K562 (cell line): ENCODE measurements around the gene BEST1. TPM values are rescaled to one million over a fixed set of nuclear protein-coding genes. Genes with fewer than 3 reads are reported as not detected.

Experiments
- ARID4B ChIP-seq: sonication (generic); formaldehyde crosslinking; IDR thresholded peaks from 2 replicates; pipeline ENCODE4 v1.8.0; 2022; ENCODE audit warnings: mild to moderate bottlenecking, missing genetic modification reagents
- CREB5 ChIP-seq: fragments of 250-450 bp; sonication (Bioruptor Pico); IDR thresholded peaks from 2 replicates; pipeline ENCODE4 v1.5.0; 2020; ENCODE audit warnings: mild to moderate bottlenecking
- HLTF ChIP-seq: fragments of 450-650 bp; IDR thresholded peaks from 2 replicates; pipeline ENCODE4 v1.6.1; 2016
- NEUROD1 ChIP-seq: fragments of 150-350 bp; IDR thresholded peaks from 2 replicates; pipeline ENCODE4 v1.6.1; 2014; ENCODE audit warnings: borderline replicate concordance, low read length, low read depth; ENCODE audit not compliant: partially characterized antibody
- POLR2AphosphoS5 ChIP-seq: IDR thresholded peaks from 2 replicates; pipeline ENCODE4 v1.6.1; 2011; ENCODE audit warnings: mild to moderate bottlenecking, low read depth, low read length, moderate library complexity; ENCODE audit not compliant: control insufficient read depth, insufficient read depth
- POU5F1 ChIP-seq: fragments of 150-350 bp; IDR thresholded peaks from 2 replicates; pipeline ENCODE4 v1.6.1; 2014; ENCODE audit warnings: borderline replicate concordance, low read length, low read depth, mild to moderate bottlenecking; ENCODE audit not compliant: partially characterized antibody
- RB1 ChIP-seq: fragments of 450-650 bp; IDR thresholded peaks from 2 replicates; pipeline ENCODE4 v1.6.1; 2017; ENCODE audit warnings: low read depth, mild to moderate bottlenecking
- SAFB2 ChIP-seq: fragments of 200-400 bp; formaldehyde crosslinking; IDR thresholded peaks from 2 replicates; pipeline ENCODE4 v1.6.1; 2018; ENCODE audit warnings: borderline replicate concordance, low read length, low read depth, moderate library complexity; ENCODE audit not compliant: severe bottlenecking
- SNIP1 ChIP-seq: fragments of 450-650 bp; IDR thresholded peaks from 2 replicates; pipeline ENCODE4 v1.7.1; 2017; ENCODE audit warnings: low read depth, mild to moderate bottlenecking
- SP1 ChIP-seq: sonication (generic); formaldehyde crosslinking; IDR thresholded peaks from 2 replicates; pipeline ENCODE4 v1.8.1; 2022; ENCODE audit warnings: mild to moderate bottlenecking, missing genetic modification reagents
- ZBTB33 ChIP-seq: sonication (generic); formaldehyde crosslinking; IDR thresholded peaks from 2 replicates; pipeline ENCODE4 v1.8.1; 2023; ENCODE audit warnings: mild to moderate bottlenecking, missing genetic modification reagents
- ZKSCAN3 ChIP-seq: fragments of 250-450 bp; sonication (Bioruptor Pico); IDR thresholded peaks from 2 replicates; pipeline ENCODE4 v1.4.0; 2020
- ZNF197 ChIP-seq: fragments of 200-800 bp; sonication (Bioruptor generic); IDR thresholded peaks from 2 replicates; pipeline ENCODE4 v1.6.1; 2016; ENCODE audit warnings: low read depth, missing genetic modification characterization, missing compliant biosample characterization
- ZNF253 ChIP-seq: fragments of 250-450 bp; sonication (Bioruptor Pico); conservative IDR thresholded peaks from 2 replicates; pipeline ENCODE4 v1.6.1; 2021; ENCODE audit warnings: mild to moderate bottlenecking
- ZNF41 ChIP-seq: fragments of 250-450 bp; sonication (Bioruptor Pico); conservative IDR thresholded peaks from 2 replicates; pipeline ENCODE4 v1.4.0; 2020; ENCODE audit warnings: mild to moderate bottlenecking
- ZNF551 ChIP-seq: fragments of 250-450 bp; sonication (Bioruptor Pico); IDR thresholded peaks from 2 replicates; pipeline ENCODE4 v1.5.0; 2021; ENCODE audit warnings: mild to moderate bottlenecking, moderate library complexity
- polyA plus RNA-seq, 8 experiments: library from polyadenylated mRNA; depleted of rRNA in 4 of 8; stranded (reverse) in 5 of 8; unstranded in 3 of 8; fragments of >200 nt; fragmentation: Nextera tagmentation in 2 of 8; fragmentation: Illumina TruSeq in 1 of 8; extraction: Ambion mirVana in 2 of 8; extraction: Trizol in 1 of 8; gene quantifications; 2 replicates each; pipeline versions ENCODE4 v1.2.1 to v1.2.3, GENCODE V29; 2011 to 2014; ENCODE audit warnings: inconsistent platforms in 1 of 8, missing spikeins in 1 of 8
- total RNA-seq, 7 experiments: library from RNA; depleted of rRNA in 6 of 7; stranded (reverse); fragments of >200 nt in 6 of 7; fragmentation: Illumina TruSeq in 2 of 7; extraction: Trizol in 2 of 7; gene quantifications; 2 replicates each; pipeline versions ENCODE4 v1.2.1 to v1.2.3, GENCODE V29; 2011 to 2021; ENCODE audit warnings: low replicate concordance in 1 of 7
- TF ChIP-seq, protein P1 (sequence below): sonication (generic); formaldehyde crosslinking; IDR thresholded peaks from 2 replicates; pipeline ENCODE4 v1.8.0; 2022; ENCODE audit warnings: missing genetic modification reagents, mild to moderate bottlenecking, borderline replicate concordance

The BEST1 gene
- total and polyA plus RNA-seq, 9 of the 15 experiments (the other 6 are each of a cell fraction or from before 2014, with no cell fraction given): 0.07 to 1.3 (median 0.40) TPM

- TF ChIP-seq ARID4B (peak; percentile 78), RB1 (peak; percentile 72), ZNF551 (CRISPR knock-in tag) (no peak), CREB5 (CRISPR knock-in tag) (no peak), ZNF197 (CRISPR knock-in tag) (no peak), SAFB2 (no peak), ZNF41 (no peak; the same call in 1 of the 2 replicates), NEUROD1 (peak; percentile 89), SP1 (peak; percentile 61), ZBTB33 (CRISPR knock-in tag) (peak; percentile 39), ZKSCAN3 (no peak), SNIP1 (peak; percentile 60; the same call in 1 of the 2 replicates), POLR2AphosphoS5 (peak; percentile 72; the same call in 1 of the 2 replicates), POU5F1 (no peak), HLTF (peak; percentile 94), ZNF253 (CRISPR knock-in tag) (no peak)
- TF ChIP-seq, protein P1, sequence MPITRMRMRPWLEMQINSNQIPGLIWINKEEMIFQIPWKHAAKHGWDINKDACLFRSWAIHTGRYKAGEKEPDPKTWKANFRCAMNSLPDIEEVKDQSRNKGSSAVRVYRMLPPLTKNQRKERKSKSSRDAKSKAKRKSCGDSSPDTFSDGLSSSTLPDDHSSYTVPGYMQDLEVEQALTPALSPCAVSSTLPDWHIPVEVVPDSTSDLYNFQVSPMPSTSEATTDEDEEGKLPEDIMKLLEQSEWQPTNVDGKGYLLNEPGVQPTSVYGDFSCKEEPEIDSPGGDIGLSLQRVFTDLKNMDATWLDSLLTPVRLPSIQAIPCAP (CRISPR knock-in tag): no peak
Observed at GRCh38 chr11:61971248-61972111, 21.3 kb downstream of the BEST1 start (continued).
